OCI-LY3 (cell line): Measurements from ENCODE around the gene PDE5A.

Source experiments
- EZH2phosphoT487 ChIP-seq: fragments of 200-600 bp; shearing (Covaris generic); IDR thresholded peaks from 2 replicates; pipeline ENCODE4 v1.6.1; 2018; ENCODE audit warnings: antibody characterized with exemption, mixed run types, low read depth
- TF ChIP-seq, protein P1 (sequence below): fragments of 200-600, 300-600 bp; sonication (generic); IDR thresholded peaks from 2 replicates; pipeline ENCODE4 v1.5.1; 2014; ENCODE audit warnings: antibody characterized with exemption, low read length, low read depth

DNA sequence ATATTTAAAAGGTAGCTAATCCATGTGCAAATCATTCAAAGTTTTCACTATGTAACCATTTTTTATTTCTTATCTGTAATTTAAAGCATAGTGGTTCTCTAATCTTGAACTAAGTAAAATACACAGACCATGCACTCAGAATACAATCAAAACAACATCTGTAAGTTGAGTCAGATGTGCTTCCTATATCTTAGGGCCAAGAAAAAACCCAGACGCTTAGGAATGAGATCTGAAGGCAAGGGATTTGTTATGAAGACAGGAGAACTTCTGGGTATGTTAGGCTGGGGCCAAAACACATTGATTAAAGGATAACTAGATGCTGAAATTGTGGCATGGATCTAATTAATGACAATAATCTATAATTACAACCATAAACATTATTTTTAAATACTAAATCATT, 120.3 kb downstream of the PDE5A start:
- TF ChIP-seq, protein P1, sequence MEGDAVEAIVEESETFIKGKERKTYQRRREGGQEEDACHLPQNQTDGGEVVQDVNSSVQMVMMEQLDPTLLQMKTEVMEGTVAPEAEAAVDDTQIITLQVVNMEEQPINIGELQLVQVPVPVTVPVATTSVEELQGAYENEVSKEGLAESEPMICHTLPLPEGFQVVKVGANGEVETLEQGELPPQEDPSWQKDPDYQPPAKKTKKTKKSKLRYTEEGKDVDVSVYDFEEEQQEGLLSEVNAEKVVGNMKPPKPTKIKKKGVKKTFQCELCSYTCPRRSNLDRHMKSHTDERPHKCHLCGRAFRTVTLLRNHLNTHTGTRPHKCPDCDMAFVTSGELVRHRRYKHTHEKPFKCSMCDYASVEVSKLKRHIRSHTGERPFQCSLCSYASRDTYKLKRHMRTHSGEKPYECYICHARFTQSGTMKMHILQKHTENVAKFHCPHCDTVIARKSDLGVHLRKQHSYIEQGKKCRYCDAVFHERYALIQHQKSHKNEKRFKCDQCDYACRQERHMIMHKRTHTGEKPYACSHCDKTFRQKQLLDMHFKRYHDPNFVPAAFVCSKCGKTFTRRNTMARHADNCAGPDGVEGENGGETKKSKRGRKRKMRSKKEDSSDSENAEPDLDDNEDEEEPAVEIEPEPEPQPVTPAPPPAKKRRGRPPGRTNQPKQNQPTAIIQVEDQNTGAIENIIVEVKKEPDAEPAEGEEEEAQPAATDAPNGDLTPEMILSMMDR, result no peak
- no peak for TF ChIP-seq EZH2phosphoT487
